GM12891 (cell line): ENCODE measurements around the gene C5orf47.
"Not testable (repeated sequence)": the region's sequence is repeated elsewhere in the genome, so short reads cannot be mapped to it uniquely, and the experiment has no call there.

Source experiments
- PAX5 ChIP-seq: IDR thresholded peaks from 2 replicates; pipeline ENCODE4 v1.6.1; 2011; ENCODE audit warnings: low read length, moderate library complexity, mild to moderate bottlenecking; ENCODE audit not compliant: insufficient read depth, severe bottlenecking
- POLR2A ChIP-seq: IDR thresholded peaks from 2 replicates; pipeline ENCODE4 v1.6.1; 2011; ENCODE audit warnings: low read depth, low read length, control low read depth
- POLR2AphosphoS5 ChIP-seq: IDR thresholded peaks from 2 replicates; pipeline ENCODE4 v1.6.1; 2011; ENCODE audit warnings: low read depth, low read length, control low read depth
- TAF1 ChIP-seq: IDR thresholded peaks from 2 replicates; pipeline ENCODE4 v1.6.1; 2011; ENCODE audit warnings: low read depth, low read length, control low read depth

- TF ChIP-seq PAX5, POLR2A, POLR2AphosphoS5, TAF1: not testable (repeated sequence)
These were observed 31.3 kb downstream of the C5orf47 start for GRCh38 chr5:174020069-174020927.
